ENCODE results near the gene SLC35F1. TPM values are rescaled to one million over a fixed set of nuclear protein-coding genes. Genes with fewer than 3 reads are reported as not detected.

Gene SLC35F1
- total RNA-seq, 2 donors from 2014 or later: 0.81 to 1.6 TPM

- ATAC-seq (no peak), DNase-seq (no peak)
- intact Hi-C loops (cut with DNase I): no loop called here
Measured at GRCh38 chr6:118092086-118092485, 185.0 kb downstream of the SLC35F1 start.

- ATAC-seq: no peak
- intact Hi-C loops (cut with DNase I): no loop called here
- DNase-seq: no peak
Measured at GRCh38 chr6:118097576-118097975, 190.5 kb downstream of the SLC35F1 start.

GRCh38 chr6:118100717-118101116 lies 193.7 kb downstream of the SLC35F1 start:
- DNase-seq (no peak), ATAC-seq (no peak)
- intact Hi-C loops (cut with DNase I): no loop called here

- DNase-seq (no peak), ATAC-seq (no peak)
- intact Hi-C loops (cut with DNase I): no loop called here
Measured at GRCh38 chr6:118101220-118101619, 194.2 kb downstream of the SLC35F1 start.

DNA sequence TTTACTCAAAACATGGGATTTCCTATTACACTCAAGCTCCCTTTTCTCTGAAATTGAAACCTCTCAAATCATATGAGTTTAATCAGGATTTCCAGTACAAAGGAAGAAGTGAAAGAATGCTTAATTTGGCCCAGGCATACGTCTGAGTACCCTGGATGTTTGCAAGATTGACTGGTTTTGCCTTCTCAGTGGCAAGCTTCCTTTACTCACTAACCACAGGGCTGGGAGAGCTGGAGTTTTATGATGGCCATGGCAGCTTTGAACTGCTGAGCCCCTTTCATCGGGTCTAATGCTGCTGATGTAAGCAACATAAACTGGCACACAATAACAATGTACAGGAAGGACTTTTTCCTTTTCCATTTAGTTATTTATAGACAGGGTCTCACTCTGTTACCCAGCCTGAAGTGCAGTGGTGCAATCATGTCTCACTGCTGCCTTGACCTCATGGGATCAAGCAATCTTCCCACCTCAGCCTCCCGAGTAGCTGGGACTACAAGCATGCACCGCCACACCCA lies 194.8 kb downstream of the SLC35F1 start:
- intact Hi-C loops (cut with DNase I): no loop called here
- ATAC-seq: no peak
- DNase-seq: no peak

DNA sequence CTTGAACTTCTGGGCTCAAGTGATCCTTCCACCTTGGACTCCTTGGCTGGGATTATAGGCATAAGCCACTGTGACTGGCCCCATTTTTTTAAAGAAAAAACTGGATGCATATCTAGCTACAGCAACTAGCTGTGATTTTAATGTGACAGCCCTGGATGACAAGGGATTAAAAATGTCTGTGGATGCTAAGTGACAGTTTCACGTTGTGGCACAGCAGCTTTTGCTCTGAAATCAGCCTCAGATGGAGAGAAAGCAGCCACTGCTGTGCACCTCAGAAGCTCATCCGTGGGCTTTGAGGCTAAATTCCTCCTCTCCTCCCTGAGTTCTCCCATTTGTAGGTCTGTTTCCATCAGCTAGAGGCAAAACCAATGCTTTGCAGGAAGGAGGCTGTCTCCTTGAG lies 195.3 kb downstream of the SLC35F1 start:
- intact Hi-C loops (cut with DNase I): no loop called here
- DNase-seq (no peak), ATAC-seq (no peak)

- DNase-seq (no peak), ATAC-seq (peak; percentile 36 to 44)
- intact Hi-C loops (cut with DNase I): no loop called here
Measured at GRCh38 chr6:118103381-118104146, 196.5 kb downstream of the SLC35F1 start.

GRCh38 chr6:118122161-118122725 lies 215.2 kb downstream of the SLC35F1 start:
- intact Hi-C loops (cut with DNase I): no loop called here
- DNase-seq (no peak), ATAC-seq (no peak)

DNA sequence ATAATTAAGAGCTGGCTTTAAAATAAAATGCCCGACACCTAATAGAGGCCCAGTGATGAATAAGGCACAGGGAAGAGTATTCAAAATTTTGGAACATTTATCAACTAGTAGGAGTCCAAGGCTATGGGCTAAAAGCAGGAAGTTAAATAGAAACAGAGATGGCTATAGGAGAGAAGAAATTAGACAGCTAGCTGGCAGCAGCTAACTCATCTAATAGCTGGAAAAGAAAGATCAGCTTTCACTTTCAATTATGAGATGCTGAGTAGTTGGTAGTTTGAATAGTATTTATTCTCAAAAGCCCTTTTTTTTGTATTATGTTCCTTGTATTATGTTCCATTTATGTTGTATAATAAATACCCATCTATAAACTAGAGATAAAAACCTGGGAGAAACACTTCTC lies 215.7 kb downstream of the SLC35F1 start:
- ATAC-seq (no peak), DNase-seq (no peak)
- intact Hi-C loops (cut with DNase I): no loop called here

GRCh38 chr6:118123503-118124037 lies 216.5 kb downstream of the SLC35F1 start:
- no peak for DNase-seq
- no peak for ATAC-seq
- intact Hi-C loops (cut with DNase I): no loop called here

DNA sequence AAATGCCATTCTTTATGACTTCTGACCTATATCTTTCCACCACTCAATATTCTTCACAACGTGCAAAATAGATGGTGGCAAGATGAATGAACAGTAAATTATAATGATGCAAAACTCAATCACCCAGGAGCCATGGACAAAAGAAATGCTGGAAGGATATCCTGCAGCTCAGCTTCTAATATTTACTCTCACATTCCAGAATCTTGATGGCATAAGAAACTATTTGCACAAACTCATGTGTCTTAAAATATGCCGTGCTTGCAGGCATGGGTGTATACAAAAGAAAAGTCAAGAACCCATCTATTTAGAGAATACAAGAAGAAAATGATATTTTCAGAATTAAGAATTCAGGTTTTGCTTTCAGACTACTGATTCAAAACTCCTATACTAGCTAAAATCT lies 217.8 kb downstream of the SLC35F1 start:
- intact Hi-C loops (cut with DNase I): no loop called here
- DNase-seq (no peak), ATAC-seq (no peak)

- DNase-seq: no peak
- no peak for ATAC-seq
- intact Hi-C loops (cut with DNase I): no loop called here
Measured at GRCh38 chr6:118128755-118129154, 221.7 kb downstream of the SLC35F1 start.

- intact Hi-C loops (cut with DNase I): no loop called here
- ATAC-seq: peak; percentile 41 to 50
- no peak for DNase-seq
Measured at GRCh38 chr6:118134206-118134605, 227.1 kb downstream of the SLC35F1 start.

GRCh38 chr6:118134736-118135135 lies 227.7 kb downstream of the SLC35F1 start:
- intact Hi-C loops (cut with DNase I): no loop called here
- ATAC-seq (no peak), DNase-seq (no peak)

DNA sequence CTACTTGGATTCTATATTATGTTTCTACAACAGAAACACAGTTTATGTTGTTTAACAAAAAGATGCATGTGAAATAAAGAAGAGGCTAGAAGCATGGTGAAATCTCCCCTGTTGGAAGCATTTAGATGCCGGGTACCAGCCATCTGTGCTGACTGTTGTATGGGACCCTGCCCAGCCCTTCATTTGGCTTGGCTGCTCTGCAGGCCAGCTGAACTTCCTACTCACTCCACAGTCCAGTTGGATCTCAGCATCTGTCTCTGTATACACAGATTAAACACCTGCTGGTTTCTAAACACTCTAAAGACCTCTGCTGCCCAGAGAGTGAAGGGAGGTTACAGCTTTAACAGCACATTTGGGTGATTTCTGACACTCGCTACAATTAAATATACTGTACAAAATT lies 228.3 kb downstream of the SLC35F1 start:
- intact Hi-C loops (cut with DNase I): no loop called here
- ATAC-seq: no peak
- DNase-seq: no peak

- intact Hi-C loops (cut with DNase I): no loop called here
- no peak for ATAC-seq
- no peak for DNase-seq
Measured at GRCh38 chr6:118141211-118141610, 234.1 kb downstream of the SLC35F1 start.

GRCh38 chr6:118146584-118146983 lies 239.5 kb downstream of the SLC35F1 start:
- intact Hi-C loops (cut with DNase I): no loop called here
- no peak for ATAC-seq
- DNase-seq: no peak

GRCh38 chr6:118147511-118147910 lies 240.4 kb downstream of the SLC35F1 start:
- DNase-seq (no peak), ATAC-seq (no peak)
- intact Hi-C loops (cut with DNase I): no loop called here

DNA sequence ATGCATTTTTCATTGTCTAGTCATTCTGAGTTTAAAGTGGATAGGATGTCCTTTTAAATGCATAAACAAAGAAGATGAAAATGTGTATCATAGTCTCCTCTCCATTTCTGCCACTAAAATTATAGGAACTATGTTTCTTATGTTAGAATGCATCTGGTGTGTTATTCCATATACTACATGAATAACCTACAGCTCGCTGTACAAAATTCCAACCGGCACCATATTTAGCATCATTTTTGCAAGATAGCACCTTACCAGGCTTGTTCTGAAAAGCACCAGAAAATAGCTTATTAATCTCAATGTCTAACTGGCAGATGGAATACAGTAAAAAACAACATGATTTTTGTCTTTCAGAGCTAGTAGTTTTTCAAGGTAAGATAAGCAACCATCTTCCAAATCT lies 241.5 kb downstream of the SLC35F1 start:
- intact Hi-C loops (cut with DNase I): no loop called here
- DNase-seq (no peak), ATAC-seq (no peak)

DNA sequence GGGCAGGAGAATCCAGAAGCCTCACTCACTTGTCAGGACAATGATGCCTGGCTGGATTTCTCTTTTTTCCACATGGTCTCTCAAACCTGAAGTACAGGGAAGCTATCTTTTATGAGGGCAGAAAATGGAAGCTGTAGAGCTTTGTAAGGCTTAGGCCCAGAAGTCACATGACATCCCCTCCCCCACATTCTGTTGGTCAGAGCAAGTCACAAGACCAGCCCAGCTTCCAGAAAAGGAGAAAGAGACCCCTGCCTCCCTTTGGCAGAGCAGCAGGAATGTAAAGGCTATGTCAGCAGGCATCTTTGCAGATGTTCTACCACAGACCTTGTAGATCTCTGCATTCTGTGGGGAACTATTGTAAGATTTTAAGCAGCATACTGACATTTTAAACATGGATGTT lies 245.5 kb downstream of the SLC35F1 start:
- DNase-seq: no peak
- no peak for ATAC-seq

DNA sequence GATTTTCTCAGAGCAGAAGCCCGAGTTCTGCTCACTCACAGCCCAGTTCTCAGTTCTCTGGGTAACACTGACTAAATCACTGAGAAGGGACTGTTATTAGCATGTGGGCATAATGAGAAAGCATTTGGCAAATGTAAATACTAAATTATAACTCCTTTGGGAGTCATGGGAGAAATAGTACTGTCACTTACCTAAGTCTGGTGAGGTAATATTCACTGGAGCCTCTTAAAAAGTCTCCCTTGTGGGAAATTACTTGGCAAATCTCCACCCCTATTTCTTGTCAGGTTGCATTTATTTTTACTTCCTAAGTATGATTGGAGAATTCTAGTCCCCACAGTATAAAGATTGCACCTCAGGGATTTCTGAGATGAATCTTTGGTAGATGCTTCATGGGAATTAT lies 254.3 kb downstream of the SLC35F1 start:
- intact Hi-C loops (cut with DNase I): no loop called here
- DNase-seq (no peak), ATAC-seq (no peak)

More for the DNA sequence above, 245.5 kb downstream of the SLC35F1 start:
- intact Hi-C loops (cut with DNase I): no loop called here
